Fibroblast of the conjunctiva (primary cell): ENCODE results near the gene ARHGAP33.

Experiments used
- DNase-seq: peaks from one replicate; pipeline ENCODE4 v3.0.0-alpha.2; 2010; ENCODE audit warnings: low read depth

The ARHGAP33 gene

DNA sequence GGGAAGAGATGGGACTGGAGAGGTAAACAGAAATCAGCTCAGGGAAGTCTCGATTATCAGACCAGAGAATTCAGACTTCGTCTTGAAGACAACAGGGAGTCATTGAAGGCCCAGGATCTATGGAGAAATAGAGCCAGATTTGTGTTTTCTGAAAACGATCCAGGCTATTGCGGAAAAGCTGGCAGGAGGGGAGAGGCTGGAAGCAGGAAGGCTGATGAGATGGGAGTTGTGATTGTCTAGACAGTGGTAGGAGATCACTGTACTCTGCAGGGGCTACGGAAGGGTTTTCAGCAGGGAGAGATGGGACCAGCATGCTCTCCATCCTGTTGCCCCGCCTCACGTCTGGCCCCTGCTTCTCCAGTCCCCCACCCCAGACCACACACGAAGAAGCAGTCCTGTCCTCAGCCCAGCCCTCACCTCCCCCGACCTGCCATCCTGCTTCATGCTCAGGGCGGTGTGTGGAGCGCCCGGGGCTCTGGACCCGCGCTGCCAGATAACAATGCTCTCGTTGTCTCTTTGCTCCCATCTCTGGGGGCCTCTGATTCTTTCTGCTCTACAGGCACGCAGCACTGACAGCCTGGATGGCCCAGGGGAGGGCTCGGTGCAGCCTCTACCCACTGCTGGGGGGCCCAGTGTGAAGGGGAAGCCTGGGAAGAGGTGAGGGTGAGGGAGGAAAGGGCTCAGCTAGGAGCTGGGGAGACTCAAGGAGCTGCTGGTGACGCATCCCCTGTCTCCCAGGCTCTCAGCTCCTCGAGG lies 1.9 kb downstream of the ARHGAP33 start:
- no peak for DNase-seq

DNA sequence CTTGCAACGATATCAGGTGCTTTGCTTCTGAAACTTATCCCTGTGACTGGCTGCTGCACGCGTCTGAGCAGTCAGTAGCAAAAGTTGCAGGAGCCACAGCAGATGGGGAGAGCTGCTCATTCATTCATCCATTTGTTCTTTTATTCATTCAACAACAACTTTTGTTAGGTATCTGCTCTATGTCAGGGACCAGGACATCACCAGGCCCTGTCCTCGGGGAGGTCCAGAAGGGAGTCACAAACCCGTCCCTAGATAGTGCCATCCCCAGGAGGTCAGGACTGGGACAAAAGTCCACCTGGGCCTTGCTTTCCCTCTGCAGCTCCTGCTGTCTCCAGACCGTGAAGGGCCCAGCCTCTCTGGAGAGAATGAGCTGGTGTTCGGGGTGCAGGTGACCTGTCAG lies 2.6 kb downstream of the ARHGAP33 start:
- no peak for DNase-seq

DNA sequence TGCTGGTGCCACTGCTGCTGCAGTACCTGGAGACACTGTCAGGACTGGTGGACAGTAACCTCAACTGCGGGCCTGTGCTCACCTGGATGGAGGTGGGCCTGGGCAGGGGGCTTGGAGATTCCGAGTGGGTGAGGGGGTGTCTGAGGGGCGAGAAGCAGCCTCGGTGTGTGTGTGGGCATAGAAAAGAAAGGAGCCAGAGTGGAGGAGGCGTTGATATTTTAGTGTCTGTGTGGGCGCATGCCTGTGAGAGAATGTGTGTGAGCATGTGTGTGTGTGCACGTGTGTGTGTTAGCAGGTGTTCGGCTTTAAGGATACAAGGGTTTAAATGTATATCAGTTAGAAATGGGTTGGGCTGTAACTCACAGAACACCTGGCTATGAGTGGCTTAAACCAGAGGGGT lies 3.7 kb downstream of the ARHGAP33 start:
- DNase-seq = no peak

DNA sequence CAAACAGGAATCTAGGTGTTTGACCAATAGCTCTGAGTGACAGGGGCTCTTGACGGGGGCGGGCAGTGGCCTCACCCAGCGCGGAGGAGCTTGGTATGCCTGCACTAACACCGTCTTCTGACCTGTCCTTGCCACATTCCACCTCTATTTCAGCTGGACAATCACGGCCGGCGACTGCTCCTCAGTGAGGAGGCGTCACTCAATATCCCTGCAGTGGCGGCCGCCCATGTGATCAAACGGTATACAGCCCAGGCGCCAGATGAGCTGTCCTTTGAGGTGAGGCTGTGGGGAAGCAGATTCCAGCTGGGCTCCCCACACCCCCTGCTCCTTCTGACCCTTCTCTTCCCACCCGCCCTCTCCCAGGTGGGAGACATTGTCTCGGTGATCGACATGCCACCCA lies 4.7 kb downstream of the ARHGAP33 start:
- DNase-seq = no peak

DNA sequence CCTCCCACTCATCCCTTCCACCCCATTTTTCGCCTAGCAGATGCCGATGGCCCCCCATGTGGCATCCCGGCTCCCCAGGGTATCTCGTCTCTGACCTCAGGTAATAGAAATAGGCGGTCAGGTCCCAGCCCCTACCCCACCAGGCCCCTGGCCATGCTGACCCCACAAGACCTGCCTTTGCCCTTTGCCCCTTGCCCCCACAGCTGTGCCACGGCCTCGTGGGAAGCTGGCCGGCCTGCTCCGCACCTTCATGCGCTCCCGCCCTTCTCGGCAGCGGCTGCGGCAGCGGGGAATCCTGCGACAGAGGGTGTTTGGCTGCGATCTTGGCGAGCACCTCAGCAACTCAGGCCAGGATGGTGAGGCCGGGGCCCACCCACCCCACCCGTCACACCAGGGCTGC lies 5.4 kb downstream of the ARHGAP33 start:
- no peak for DNase-seq

DNA sequence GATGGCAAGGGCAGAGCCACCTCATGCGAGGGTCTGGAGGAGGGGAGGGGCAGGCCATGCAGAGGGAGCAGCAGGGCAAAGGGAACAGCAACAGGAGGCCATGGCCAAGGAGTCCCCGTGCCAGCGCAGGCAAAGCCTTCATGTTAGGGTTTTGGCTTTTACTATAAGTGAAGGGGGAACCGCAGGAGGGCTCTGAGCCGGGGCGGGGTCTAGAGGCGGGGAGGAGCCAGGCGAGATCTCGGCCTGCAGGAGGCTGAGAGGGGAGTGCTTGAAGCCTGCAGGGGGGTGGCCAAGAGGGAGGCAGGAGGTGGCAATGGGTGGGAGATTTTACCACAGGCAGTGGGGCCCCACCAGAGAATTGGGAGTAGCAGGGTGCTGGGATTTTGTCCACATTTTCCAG lies 6.3 kb downstream of the ARHGAP33 start:
- DNase-seq = no peak

DNA sequence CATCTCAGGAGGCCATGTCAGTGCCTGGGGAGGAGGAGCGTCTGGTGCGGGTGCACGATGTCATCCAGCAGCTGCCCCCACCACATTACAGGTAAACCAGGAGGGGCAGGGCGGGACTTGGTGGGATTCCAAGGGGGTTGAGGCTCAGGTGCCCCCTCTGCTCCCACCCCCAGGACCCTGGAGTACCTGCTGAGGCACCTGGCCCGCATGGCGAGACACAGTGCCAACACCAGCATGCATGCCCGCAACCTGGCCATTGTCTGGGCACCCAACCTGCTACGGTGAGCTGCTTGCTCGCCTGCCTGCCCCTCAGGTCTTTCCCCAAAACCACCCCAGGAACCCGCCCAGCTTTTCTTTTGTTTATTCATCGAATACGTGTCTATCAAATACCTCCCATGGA lies 7.2 kb downstream of the ARHGAP33 start:
- DNase-seq = no peak

DNA sequence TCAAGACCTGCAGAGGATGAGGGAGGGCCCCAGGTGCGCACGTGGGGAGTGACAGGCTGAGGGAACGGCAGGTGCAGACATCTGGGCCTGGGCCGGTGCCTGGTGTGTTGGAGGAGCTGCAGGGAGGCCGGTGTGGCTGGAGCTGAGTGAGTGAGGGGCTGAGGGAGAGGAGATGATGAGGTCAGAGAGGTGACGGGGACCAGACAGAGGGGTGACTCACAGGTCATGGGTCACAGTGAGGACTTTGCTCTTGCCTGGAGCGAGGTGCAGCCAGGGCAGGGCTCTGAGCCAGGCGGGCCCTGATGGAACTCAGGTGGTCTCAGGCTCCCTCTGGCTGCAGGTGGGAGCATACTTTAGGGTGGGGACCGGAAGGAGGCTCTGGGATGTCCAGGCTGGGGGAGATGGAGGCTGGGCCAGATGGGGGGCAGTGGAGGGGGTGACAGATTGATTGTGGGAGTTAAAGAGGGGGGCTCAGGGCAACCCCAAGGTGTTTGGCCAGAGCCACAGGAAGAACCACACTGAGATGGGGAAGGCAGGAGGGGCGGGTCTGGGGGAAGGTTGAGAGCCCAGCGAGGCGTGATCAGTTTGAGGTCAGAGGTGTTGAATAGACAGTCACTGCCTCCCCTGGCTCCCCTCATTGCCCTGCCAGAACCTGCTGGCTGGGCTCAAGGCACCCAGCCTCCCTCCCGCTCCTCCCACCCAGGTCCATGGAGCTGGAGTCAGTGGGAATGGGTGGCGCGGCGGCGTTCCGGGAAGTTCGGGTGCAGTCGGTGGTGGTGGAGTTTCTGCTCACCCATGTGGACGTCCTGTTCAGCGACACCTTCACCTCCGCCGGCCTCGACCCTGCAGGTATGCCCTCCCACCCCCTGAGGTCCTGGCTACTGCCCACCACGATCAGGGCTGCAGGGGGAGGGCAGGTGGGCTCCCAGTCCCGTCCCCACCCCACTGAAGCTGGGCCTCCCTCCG lies 8.4 kb downstream of the ARHGAP33 start:
- no peak for DNase-seq

DNA sequence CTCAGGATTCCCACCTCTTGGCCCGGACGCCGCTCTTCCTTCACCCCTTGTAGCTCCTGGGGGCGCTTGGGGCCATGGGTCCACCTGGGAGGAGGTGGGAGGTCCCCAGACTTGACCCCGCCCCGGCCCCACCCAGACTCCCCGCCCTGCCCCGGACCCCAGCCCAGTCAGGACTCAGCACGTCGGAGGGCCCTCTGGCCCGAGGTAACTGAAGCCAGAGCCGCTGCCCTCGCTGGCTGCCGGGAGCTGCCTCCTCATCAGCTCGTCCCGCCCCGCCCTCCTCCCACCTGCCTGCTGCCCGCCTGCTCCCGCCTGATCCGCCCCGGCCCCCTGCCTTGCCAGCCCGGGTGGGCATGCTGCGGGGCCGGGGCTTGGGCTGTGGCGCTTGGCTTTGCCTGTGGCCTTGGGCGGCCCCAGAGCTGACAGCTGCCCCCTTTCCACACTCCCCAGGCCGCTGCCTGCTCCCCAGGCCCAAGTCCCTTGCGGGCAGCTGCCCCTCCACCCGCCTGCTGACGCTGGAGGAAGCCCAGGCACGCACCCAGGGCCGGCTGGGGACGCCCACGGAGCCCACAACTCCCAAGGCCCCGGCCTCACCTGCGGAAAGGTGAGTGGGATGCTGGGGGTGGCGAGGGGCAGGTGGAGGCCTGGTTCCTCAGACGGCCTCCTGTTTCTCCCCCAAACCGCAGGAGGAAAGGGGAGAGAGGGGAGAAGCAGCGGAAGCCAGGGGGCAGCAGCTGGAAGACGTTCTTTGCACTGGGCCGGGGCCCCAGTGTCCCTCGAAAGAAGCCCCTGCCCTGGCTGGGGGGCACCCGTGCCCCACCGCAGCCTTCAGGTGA lies 9.4 kb downstream of the ARHGAP33 start:
- DNase-seq = no peak

DNA sequence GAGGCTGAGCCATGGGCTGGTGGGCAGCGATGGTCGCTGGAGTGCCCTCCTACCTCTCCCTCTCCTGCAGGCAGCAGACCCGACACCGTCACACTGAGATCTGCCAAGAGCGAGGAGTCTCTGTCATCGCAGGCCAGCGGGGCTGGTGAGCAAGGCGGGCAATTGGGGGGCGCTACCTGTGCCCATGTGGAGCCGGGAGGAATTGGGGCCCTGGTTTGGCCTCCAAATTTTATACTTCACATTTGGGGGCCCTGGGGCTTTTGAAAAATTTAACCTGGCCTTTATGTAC lies 9.9 kb downstream of the ARHGAP33 start:
- DNase-seq = no peak

DNA sequence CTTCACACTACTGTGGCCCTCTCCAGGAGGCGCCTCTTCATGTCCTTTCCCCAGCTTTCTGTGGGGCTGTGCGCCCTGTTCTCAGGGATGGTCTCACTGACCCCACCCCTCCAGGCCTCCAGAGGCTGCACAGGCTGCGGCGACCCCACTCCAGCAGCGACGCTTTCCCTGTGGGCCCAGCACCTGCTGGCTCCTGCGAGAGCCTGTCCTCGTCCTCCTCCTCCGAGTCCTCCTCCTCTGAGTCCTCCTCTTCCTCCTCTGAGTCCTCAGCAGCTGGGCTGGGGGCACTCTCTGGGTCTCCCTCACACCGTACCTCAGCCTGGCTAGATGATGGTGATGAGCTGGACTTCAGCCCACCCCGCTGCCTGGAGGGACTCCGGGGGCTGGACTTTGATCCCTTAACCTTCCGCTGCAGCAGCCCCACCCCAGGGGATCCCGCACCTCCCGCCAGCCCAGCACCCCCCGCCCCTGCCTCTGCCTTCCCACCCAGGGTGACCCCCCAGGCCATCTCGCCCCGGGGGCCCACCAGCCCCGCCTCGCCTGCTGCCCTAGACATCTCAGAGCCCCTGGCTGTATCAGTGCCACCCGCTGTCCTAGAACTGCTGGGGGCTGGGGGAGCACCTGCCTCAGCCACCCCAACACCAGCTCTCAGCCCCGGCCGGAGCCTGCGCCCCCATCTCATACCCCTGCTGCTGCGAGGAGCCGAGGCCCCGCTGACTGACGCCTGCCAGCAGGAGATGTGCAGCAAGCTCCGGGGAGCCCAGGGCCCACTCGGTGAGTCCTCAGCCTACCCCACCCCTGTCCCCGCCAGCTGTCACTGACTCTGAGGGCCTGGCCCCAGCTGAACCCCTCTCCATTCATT lies 11.2 kb downstream of the ARHGAP33 start:
- DNase-seq = no peak

DNA sequence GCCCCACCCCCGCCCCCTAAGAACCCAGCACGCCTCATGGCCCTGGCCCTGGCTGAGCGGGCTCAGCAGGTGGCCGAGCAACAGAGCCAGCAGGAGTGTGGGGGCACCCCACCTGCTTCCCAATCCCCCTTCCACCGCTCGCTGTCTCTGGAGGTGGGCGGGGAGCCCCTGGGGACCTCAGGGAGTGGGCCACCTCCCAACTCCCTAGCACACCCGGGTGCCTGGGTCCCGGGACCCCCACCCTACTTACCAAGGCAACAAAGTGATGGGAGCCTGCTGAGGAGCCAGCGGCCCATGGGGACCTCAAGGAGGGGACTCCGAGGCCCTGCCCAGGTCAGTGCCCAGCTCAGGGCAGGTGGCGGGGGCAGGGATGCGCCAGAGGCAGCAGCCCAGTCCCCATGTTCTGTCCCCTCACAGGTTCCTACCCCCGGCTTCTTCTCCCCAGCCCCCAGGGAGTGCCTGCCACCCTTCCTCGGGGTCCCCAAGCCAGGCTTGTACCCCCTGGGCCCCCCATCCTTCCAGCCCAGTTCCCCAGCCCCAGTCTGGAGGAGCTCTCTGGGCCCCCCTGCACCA lies 11.9 kb downstream of the ARHGAP33 start:
- DNase-seq = no peak

DNA sequence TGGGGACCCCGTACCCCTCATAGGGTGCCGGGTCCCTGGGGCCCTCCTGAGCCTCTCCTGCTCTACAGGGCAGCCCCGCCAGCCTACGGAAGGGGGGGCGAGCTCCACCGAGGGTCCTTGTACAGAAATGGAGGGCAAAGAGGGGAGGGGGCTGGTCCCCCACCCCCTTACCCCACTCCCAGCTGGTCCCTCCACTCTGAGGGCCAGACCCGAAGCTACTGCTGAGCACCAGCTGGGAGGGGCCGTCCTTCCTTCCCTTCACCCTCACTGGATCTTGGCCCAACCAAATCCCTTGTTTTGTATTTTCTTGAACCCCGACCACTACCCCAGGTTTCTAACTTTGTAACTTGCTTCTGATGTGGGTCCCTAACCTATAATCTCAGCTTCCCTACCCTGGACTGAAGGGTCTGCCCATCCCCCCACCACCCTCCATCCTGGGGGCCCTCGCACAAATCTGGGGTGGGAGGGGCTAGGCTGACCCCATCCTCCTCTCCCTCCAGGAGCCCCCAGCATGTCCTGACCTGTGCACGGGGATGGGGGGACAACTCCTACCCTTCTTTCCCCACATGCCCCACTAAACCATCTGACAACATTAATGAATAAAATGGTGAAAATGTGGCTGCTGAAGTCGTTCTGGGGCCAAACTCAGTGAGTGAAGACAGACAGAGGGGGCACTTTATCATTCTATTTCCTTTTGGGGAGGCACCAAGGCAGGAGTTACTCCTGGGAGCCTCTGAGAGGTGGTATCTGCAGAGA lies 13.0 kb downstream of the ARHGAP33 start:
- no peak for DNase-seq

DNA sequence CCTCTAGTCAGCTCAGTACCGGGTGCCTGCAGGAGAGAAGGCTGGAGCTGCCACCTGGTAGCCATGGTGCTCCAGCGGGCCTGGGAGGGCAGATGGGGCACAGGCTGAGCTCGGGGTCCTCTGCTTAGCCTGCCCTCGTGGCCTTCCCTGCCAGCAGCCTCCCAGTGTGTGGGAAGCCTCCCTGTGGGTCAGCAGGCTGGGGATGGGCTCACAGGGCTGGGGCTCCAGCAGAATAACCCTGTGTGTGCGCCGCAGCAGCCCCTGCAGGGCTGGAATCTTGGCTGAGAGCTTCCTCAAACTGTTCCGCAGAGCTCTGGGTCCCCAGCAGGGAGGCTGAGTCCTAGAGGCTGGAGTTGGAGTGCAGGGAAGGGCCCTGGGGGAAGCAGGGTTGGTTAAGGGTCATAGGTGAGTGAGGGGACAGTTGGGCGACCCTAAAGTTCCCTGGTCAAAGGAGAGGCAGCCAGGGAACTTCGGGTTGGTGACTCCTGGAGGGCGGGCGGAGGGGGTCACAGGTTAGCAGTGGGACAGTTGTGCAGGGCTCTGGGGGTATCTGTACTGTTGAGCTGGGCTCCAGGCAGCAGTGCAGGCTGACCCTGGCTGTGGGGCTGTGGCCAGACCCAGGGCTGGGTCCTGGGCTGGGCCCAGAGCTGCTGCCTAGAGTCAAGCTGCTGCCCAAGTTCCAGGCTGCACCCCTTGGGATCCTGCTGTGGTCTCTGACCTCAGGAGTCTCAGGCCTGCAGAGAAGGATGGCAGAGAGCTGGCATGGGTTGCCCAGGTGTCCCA lies 14.0 kb downstream of the ARHGAP33 start:
- DNase-seq = no peak

DNA sequence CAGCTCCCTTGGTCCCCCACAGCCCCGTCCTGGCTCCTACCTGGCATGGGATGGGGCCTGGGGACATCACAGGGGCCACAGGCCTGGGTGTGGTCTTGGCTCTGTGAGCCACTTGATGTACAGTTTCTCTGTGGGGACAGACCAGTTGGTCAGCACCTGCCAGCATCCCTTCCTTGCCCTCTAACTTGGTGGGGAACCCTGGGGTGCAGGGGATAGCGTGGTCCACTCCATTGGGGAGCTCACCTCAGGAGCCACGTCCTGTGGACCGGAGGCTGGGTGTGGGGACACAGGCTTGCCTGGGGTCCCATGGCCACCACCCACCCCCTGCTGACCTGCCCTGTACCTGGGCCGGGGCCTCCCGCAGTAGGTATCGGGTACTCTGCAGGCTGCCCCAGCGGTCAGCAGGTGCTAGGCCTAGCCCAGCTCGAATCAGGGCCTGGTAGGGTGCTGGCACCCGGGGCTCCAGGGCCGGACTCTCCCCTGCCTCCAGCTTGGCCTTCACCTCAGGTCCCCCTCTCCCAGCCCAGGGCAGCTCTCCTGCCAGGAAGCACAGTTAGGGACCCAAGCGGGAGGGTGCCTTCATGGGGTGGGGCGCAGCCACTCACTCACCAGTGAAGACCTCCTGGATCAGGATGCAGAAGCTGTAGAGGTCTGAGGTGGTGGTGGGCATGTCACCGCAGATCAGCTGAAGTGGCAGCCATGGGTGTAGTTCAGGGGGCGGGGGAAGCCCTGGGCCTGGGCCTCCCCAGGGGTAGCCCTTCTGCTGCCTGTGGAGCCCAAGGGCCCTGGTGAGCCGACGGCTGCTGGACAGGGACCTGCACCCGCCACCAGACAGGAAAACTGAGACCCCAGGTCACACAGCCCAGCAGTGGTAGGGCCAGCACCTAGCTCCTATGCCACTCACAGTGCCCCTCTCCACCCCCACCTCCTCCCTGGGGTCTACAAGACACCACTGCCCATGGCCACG lies 14.9 kb downstream of the ARHGAP33 start:
- DNase-seq = no peak

DNA sequence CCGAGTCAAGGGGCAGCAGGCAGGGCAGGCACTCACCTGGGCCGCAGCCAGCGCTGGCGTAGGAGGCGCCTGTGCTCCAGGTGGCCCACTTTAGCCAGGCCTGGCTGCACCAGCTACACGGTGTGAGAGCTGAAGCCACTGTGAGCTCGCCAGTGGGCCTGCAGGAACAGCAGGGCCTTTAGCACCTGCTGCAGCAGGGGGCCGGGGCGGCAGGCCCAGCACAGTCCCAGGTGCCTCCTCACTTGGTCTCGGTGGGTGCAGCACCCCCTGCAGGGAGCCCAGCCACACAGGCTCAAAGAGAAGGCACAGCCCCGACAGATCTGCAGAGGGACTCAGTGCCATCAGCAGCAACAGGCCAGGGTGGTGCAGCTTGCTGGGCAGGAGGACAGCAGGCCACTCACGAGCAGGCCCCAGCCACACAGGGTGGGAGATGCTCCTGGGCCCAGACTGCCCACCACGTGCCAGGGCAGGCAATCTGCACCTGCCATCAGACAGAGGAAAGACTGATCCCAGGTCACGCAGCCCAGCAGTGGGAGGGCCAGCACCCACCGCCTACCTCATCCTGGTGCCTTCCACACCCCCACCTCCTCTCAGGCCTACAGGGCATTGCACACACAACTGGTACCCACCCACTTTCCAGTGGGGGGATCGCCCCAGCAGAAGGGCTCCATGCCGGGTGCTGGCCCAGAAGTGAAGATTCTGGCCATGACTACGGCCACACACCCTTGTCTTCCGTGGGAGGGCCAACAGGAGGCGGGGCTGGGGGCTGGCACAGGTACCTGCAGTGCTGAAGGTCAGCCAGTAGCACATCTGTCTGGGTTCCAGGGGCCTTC lies 15.8 kb downstream of the ARHGAP33 start:
- no peak for DNase-seq

DNA sequence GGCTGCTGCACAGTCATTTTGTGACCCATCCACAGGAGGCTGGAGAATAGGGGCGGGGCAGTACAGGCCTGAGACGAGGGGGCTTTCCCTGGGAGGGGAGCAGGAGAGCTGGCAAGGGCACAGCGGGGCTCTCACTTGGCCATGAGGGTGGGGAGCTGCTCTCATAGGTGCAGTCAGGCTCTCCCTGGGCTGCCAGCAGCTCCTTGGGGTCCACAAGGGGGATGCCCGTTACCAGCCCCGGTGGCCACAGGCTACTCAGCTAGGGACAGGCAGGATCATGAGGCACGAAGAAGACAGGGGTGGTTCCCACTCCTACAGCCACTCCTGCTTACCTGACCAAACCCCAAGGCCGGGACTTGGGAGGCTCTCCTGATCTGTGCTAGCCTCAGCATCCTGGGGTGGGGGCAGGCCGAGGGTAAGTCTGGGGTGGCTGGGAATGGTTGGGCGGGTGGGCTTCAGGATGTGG lies 16.5 kb downstream of the ARHGAP33 start:
- no peak for DNase-seq
